Hepatocyte (in vitro differentiated cells): ENCODE measurements around the gene CCL14. TPM values are rescaled to one million over a fixed set of nuclear protein-coding genes. Genes with fewer than 3 reads are reported as not detected.

Experiments used
- DNase-seq: peaks from one replicate; pipeline ENCODE4 v3.0.0-alpha.2; 2016; ENCODE audit warnings: low spot score
- H2AFZ ChIP-seq: fragments of 200-600 bp; sonication (generic); 2 replicates; pipeline ENCODE4 v1.6.0; 2016; ENCODE audit warnings: antibody characterized with exemption, mild to moderate bottlenecking
- H3K27ac ChIP-seq: fragments of 200-600 bp; sonication (generic); 2 replicates; pipeline ENCODE4 v1.5.1; 2016; ENCODE audit warnings: mild to moderate bottlenecking
- H3K27me3 ChIP-seq: fragments of 200-600 bp; sonication (generic); 2 replicates; pipeline ENCODE4 v1.6.1; 2016
- H3K36me3 ChIP-seq: fragments of 200-600 bp; sonication (generic); replicated peaks from 2 replicates; pipeline ENCODE4 v1.5.1; 2016; ENCODE audit warnings: low read depth; ENCODE audit not compliant: insufficient read depth
- H3K4me1 ChIP-seq: fragments of 200-600 bp; sonication (generic); 2 replicates; pipeline ENCODE4 v1.5.1; 2016; ENCODE audit warnings: mild to moderate bottlenecking, moderate library complexity; ENCODE audit not compliant: insufficient read depth
- H3K4me2 ChIP-seq: fragments of 200-600 bp; sonication (generic); 2 replicates; pipeline ENCODE4 v1.6.0; 2016
- H3K4me3 ChIP-seq: fragments of 200-600 bp; sonication (generic); 2 replicates; pipeline ENCODE4 v1.5.1; 2016; ENCODE audit warnings: mild to moderate bottlenecking
- H3K79me2 ChIP-seq: fragments of 200-600 bp; sonication (generic); 2 replicates; pipeline ENCODE4 v1.6.0; 2017; ENCODE audit warnings: mild to moderate bottlenecking
- H3K9me2 ChIP-seq: fragments of 200-600 bp; sonication (generic); replicated peaks from 2 replicates; pipeline ENCODE4 v1.6.0; 2017; ENCODE audit warnings: mild to moderate bottlenecking; ENCODE audit not compliant: insufficient read depth
- H3K9me3 ChIP-seq: fragments of 200-600 bp; sonication (generic); 2 replicates; pipeline ENCODE4 v1.5.1; 2016; ENCODE audit warnings: low read depth, mild to moderate bottlenecking
- H4K20me1 ChIP-seq: fragments of 200-600 bp; sonication (generic); 2 replicates; pipeline ENCODE4 v1.6.0; 2016; ENCODE audit warnings: mild to moderate bottlenecking; ENCODE audit not compliant: insufficient read depth, poor library complexity, severe bottlenecking
- EZH2 ChIP-seq: fragments of 200-600 bp; sonication (generic); IDR thresholded peaks from 2 replicates; pipeline ENCODE4 v1.6.1; 2016; ENCODE audit warnings: antibody characterized with exemption, mild to moderate bottlenecking, borderline replicate concordance
- EZH2phosphoT487 ChIP-seq: fragments of 200-600 bp; sonication (generic); IDR thresholded peaks from one replicate; pipeline ENCODE4 v1.6.1; 2018; ENCODE audit warnings: antibody characterized with exemption, mild to moderate bottlenecking, low read depth, moderate library complexity; ENCODE audit not compliant: unreplicated experiment, severe bottlenecking
- WGBS: methylation state at CpG from one replicate; pipeline ENCODE4 v1.1.6; 2016; ENCODE audit warnings: low lambda C conversion rate; ENCODE audit errors: missing lambda C conversion rate; 5-methylcytosine and 5-hydroxymethylcytosine counted together
- polyA plus RNA-seq: library from polyadenylated mRNA; unstranded; fragments of >200 nt; fragmentation: Nextera tagmentation; extraction: Ambion mirVana; gene quantifications from 2 replicates; pipeline ENCODE4 v1.2.1, GENCODE V29; 2016
- total RNA-seq: library from RNA; depleted of rRNA; stranded (reverse); fragments of >200 nt; gene quantifications from 2 replicates; pipeline ENCODE4 v1.2.3, GENCODE V29; 2014
- TF ChIP-seq, protein P1 (sequence below): fragments of 200-600 bp; sonication (generic); IDR thresholded peaks from 2 replicates; pipeline ENCODE4 v1.5.1; 2016; ENCODE audit warnings: antibody characterized with exemption, mild to moderate bottlenecking; ENCODE audit not compliant: poor library complexity

The CCL14 gene
- total and polyA plus RNA-seq, 2 experiments from 2014 or later, result 0.27 to 0.56 TPM

GRCh38 chr17:35963663-35964062 is 22.9 kb downstream of the CCL14 start:
- Histone ChIP-seq H3K4me1 (no peaks in the 10 kb centered on the region), H4K20me1 (no peaks in the 10 kb centered on the region), H3K4me3 (no peak overlapping the region), H3K9me3 (no peaks in the 10 kb centered on the region), H3K36me3 (no peaks in the 10 kb centered on the region), H3K4me2 (no peak overlapping the region), H3K9me2 (no peaks in the 10 kb centered on the region), H3K27me3 (no peaks in the 10 kb centered on the region), H3K79me2 (no peaks in the 10 kb centered on the region), H3K27ac (no peak overlapping the region), H2AFZ (no peak overlapping the region)
- 92% methylated on average over 6 of the region's 6 CpGs for WGBS
- no peak for DNase-seq
- TF ChIP-seq EZH2 (no peak), EZH2phosphoT487 (no peak)
- TF ChIP-seq, protein P1, sequence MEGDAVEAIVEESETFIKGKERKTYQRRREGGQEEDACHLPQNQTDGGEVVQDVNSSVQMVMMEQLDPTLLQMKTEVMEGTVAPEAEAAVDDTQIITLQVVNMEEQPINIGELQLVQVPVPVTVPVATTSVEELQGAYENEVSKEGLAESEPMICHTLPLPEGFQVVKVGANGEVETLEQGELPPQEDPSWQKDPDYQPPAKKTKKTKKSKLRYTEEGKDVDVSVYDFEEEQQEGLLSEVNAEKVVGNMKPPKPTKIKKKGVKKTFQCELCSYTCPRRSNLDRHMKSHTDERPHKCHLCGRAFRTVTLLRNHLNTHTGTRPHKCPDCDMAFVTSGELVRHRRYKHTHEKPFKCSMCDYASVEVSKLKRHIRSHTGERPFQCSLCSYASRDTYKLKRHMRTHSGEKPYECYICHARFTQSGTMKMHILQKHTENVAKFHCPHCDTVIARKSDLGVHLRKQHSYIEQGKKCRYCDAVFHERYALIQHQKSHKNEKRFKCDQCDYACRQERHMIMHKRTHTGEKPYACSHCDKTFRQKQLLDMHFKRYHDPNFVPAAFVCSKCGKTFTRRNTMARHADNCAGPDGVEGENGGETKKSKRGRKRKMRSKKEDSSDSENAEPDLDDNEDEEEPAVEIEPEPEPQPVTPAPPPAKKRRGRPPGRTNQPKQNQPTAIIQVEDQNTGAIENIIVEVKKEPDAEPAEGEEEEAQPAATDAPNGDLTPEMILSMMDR, result no peak

GRCh38 chr17:35953720-35954119 is 32.8 kb downstream of the CCL14 start:
- Histone ChIP-seq H3K27me3 (no peaks in the 10 kb centered on the region), H3K36me3 (no peaks in the 10 kb centered on the region), H2AFZ (no peak overlapping the region), H3K4me3 (no peak overlapping the region), H3K9me2 (no peaks in the 10 kb centered on the region), H3K27ac (no peak overlapping the region), H3K79me2 (no peaks in the 10 kb centered on the region), H4K20me1 (no peaks in the 10 kb centered on the region), H3K4me2 (no peak overlapping the region), H3K9me3 (no peaks in the 10 kb centered on the region), H3K4me1 (no peaks in the 10 kb centered on the region)
- WGBS, result 47% methylated on average over 7 of the region's 7 CpGs
- TF ChIP-seq EZH2 (no peak), EZH2phosphoT487 (no peak)
- TF ChIP-seq, protein P1, result no peak
- DNase-seq, result no peak

- Histone ChIP-seq H3K27me3 (no peaks in the 10 kb centered on the region), H3K27ac (no peak overlapping the region), H3K9me3 (no peaks in the 10 kb centered on the region), H3K36me3 (no peaks in the 10 kb centered on the region), H4K20me1 (no peaks in the 10 kb centered on the region), H3K4me1 (no peaks in the 10 kb centered on the region), H3K9me2 (no peaks in the 10 kb centered on the region), H3K4me3 (no peak overlapping the region), H2AFZ (no peak overlapping the region), H3K79me2 (no peaks in the 10 kb centered on the region), H3K4me2 (no peak overlapping the region)
- TF ChIP-seq EZH2phosphoT487 (no peak), EZH2 (no peak)
- TF ChIP-seq, protein P1, result no peak
- WGBS, result 94% methylated on average over 3 of the region's 3 CpGs
- no peak for DNase-seq
Observed at GRCh38 chr17:35949401-35949800, 37.1 kb downstream of the CCL14 start.

GRCh38 chr17:35948092-35948491 is 38.4 kb downstream of the CCL14 start:
- H3K9me2 ChIP-seq, result no peaks in the 10 kb centered on the region
- no peaks in the 10 kb centered on the region for H4K20me1 ChIP-seq
- H3K36me3 ChIP-seq, result no peaks in the 10 kb centered on the region
- no peak for TF ChIP-seq EZH2phosphoT487
- TF ChIP-seq EZH2, result no peak
- TF ChIP-seq, protein P1, result no peak
- no peak overlapping the region for H3K4me2 ChIP-seq
- H3K9me3 ChIP-seq, result no peaks in the 10 kb centered on the region
- no peak overlapping the region for H3K4me3 ChIP-seq
- peaks cover 3% of the 10 kb centered on the region for H3K4me1 ChIP-seq
- H2AFZ ChIP-seq, result no peak overlapping the region
- H3K27me3 ChIP-seq, result no peaks in the 10 kb centered on the region
- no peaks in the 10 kb centered on the region for H3K79me2 ChIP-seq
- H3K27ac ChIP-seq, result no peak overlapping the region
- WGBS, result 90% methylated on average over 7 of the region's 7 CpGs
- no peak for DNase-seq
